Neutrophil (primary cell): ENCODE results near the gene OSBPL1A.
A peak's percentile ranks its signal among the peaks of the same experiment; 100 is the strongest.

Source experiments
- H3K27ac ChIP-seq: fragments of 200-600 bp; sonication (generic); 2 replicates; pipeline ENCODE4 v1.5.1; 2016; ENCODE audit warnings: mild to moderate bottlenecking, moderate library complexity
- H3K27me3 ChIP-seq: fragments of 200-600 bp; sonication (generic); 2 replicates; pipeline ENCODE4 v1.6.0; 2016; ENCODE audit warnings: mild to moderate bottlenecking
- H3K36me3 ChIP-seq: fragments of 200-600 bp; sonication (generic); 2 replicates; pipeline ENCODE4 v1.5.1; 2017
- H3K4me1 ChIP-seq, 2 experiments: fragments of 200-600 bp in 1 of 2; sonication (generic) in 1 of 2; 1 replicate in 1 of 2; 2 replicates in 1 of 2; pipeline versions ENCODE4 v1.5.1 to v1.6.1; 2013 to 2016; ENCODE audit warnings: low read depth in 1 of 2, low read length in 1 of 2, mild to moderate bottlenecking in 1 of 2, moderate library complexity in 1 of 2; ENCODE audit not compliant: control insufficient read depth in 1 of 2, insufficient read depth in 1 of 2
- H3K4me3 ChIP-seq, 2 experiments: fragments of 200-600 bp in 1 of 2; sonication (generic) in 1 of 2; 1 replicate in 1 of 2; 2 replicates in 1 of 2; pipeline ENCODE4 v1.5.1; 2013 to 2016; ENCODE audit warnings: low read depth in 1 of 2, low read length in 1 of 2, mild to moderate bottlenecking in 1 of 2, moderate library complexity in 1 of 2
- H3K9me3 ChIP-seq: fragments of 200-600 bp; sonication (generic); 2 replicates; pipeline ENCODE4 v1.5.1; 2016
- TF ChIP-seq, protein P1 (sequence below): fragments of 200-600 bp; sonication (generic); IDR thresholded peaks from 2 replicates; pipeline ENCODE4 v1.5.1; 2016; ENCODE audit warnings: antibody characterized with exemption

Gene OSBPL1A

DNA sequence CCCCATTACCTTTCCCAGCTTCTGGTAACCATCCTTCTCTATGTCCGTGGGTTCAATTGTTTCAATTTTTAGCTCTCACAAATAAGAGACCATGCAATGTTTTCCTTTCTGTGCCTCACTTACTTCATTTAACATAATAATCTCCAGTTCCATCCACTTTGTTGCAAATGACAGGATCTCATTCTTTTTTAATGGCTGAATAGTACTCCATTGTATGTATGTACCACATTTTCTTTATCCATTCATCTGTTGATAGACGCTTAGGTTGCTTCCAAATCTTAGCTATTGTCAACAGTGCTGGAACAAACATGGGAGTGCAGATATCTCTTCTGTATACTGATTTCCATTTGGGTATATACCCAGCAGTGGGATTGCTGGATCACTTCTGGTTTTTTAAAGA lies 256.9 kb downstream of the OSBPL1A start:
- Histone ChIP-seq H3K4me3 (no peak overlapping the region), H3K27me3 (peaks cover 37% of the 10 kb centered on the region), H3K36me3 (no peaks in the 10 kb centered on the region), H3K27ac (no peak overlapping the region), H3K9me3 (no peaks in the 10 kb centered on the region), H3K4me1 (peaks cover 13 to 14% of the 10 kb centered on the region in 2 experiments)
- TF ChIP-seq, protein P1, sequence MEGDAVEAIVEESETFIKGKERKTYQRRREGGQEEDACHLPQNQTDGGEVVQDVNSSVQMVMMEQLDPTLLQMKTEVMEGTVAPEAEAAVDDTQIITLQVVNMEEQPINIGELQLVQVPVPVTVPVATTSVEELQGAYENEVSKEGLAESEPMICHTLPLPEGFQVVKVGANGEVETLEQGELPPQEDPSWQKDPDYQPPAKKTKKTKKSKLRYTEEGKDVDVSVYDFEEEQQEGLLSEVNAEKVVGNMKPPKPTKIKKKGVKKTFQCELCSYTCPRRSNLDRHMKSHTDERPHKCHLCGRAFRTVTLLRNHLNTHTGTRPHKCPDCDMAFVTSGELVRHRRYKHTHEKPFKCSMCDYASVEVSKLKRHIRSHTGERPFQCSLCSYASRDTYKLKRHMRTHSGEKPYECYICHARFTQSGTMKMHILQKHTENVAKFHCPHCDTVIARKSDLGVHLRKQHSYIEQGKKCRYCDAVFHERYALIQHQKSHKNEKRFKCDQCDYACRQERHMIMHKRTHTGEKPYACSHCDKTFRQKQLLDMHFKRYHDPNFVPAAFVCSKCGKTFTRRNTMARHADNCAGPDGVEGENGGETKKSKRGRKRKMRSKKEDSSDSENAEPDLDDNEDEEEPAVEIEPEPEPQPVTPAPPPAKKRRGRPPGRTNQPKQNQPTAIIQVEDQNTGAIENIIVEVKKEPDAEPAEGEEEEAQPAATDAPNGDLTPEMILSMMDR, result no peak

DNA sequence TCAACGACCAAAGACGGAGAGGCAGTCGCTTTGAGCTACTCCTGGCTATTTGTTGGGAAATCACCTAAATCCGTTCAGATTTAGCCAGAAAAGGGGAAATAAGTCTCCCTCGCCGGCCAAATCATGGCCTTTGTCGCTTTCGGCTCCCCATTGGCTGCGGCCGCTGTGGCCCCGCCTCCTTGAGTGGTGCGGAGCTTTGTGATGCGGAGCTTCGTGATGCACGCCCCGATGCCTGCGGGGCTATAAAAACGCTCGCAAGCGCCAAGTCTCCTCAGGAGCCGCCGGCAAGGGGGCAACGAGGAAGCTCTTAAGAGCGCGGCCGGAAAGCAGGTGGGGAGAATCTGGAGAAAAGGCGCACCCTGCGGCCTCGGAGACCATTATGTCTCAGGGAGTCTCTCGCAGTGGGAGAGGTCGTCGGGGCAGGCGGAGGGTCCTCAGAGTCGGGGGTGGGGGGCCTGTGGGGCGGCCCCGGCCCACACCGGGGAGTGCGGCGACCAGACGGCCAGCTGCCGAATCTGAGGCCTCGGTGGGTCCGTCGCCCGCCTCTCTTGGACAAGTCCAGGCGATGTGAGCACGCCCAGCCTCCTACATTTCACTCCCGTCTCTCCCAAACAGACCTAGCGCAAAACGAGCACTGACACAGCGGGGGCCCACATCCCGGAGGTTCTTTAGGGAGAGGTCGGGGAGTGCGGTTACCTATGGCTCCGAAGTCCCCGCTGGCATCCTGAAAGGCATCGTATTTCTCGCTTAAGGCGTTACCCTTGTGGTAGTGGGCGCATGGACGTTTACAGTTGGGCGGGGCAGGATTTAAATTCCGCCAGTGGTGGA lies 258.6 kb downstream of the OSBPL1A start, which contains the start of gene CABYR:
Gene CABYR, plus strand, starts transcription at position 274 of the 828 bp plus-strand sequence. CDS start 4,053 bp downstream, outside the sequence.
- TF ChIP-seq, protein P1, result no peak
- Histone ChIP-seq H3K36me3 (no peaks in the 10 kb centered on the region), H3K4me1 (peaks cover 13 to 14% of the 10 kb centered on the region in 2 experiments), H3K4me3 (peak within 1 kb of the TSS; percentile 58 to 64), H3K9me3 (no peaks in the 10 kb centered on the region), H3K27ac (no peak within 1 kb of the TSS), H3K27me3 (peaks cover 37% of the 10 kb centered on the region)

DNA sequence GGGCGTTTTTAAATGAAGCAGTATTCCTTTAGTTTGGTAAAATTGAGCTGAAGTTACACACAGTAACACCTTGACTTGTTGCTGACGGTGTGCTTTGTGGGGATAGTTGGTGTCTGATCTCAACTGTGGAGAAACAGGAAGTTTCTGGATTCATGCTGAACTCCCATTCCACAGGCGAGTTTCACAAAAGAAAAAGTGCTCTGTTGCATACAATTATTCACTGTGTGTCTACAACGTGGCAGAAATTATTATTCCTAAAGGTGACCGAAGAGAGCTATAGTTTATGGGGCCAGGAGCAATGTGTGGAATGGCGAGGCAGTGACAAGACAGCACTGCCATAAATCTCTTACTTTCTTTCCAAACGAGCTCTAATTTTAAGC lies 259.2 kb downstream of the OSBPL1A start:
- no peak overlapping the region for H3K27ac ChIP-seq
- H3K4me3 ChIP-seq, result peak overlapping the region; percentile 58 to 64
- peaks cover 37% of the 10 kb centered on the region for H3K27me3 ChIP-seq
- H3K9me3 ChIP-seq, result no peaks in the 10 kb centered on the region
- peaks cover 2% of the 10 kb centered on the region for H3K36me3 ChIP-seq
- TF ChIP-seq, protein P1, result no peak
- peaks cover 13 to 14% of the 10 kb centered on the region in 2 experiments for H3K4me1 ChIP-seq

DNA sequence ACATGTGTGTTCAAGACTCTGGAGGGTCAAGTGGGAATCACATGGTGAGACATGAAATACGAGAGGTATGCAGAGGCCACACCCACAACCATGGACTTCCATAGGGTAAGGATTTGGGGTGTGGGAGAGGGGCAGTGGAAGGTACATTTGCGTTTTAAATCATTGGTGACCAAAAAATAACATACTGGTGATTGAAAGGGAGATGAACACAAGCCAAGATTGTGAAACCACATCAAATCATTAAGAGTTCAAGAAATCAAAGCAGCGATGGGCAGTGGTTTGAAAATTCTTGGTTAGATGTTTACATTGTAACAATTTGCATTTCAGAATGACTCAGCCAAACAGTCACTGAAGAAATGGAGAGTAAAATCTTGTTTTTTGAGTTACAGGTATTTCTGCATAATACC lies 260.7 kb downstream of the OSBPL1A start:
- TF ChIP-seq, protein P1, result no peak
- peaks cover 15% of the 10 kb centered on the region for H3K36me3 ChIP-seq
- peaks cover 37% of the 10 kb centered on the region for H3K27me3 ChIP-seq
- H3K9me3 ChIP-seq, result no peaks in the 10 kb centered on the region
- no peak overlapping the region for H3K4me3 ChIP-seq
- H3K4me1 ChIP-seq, result peaks cover 13 to 14% of the 10 kb centered on the region in 2 experiments
- no peak overlapping the region for H3K27ac ChIP-seq

DNA sequence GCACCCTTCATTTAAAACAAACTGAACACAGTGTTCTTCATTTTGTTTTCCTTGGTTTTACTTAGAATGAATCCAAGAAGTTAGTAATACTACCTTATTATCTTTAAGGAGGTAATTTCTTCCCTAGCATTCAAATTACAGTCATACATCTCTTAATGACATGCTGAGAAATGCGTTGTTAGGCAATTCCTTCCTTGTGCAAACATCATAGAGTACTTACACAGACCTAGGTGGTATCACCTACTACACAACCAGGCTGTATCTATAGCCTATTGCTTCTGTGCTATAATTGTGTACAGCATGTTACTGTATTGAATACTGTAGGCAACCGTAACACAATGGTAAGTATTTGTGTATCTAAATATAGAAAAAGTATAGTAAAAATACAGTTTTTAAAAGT lies 267.1 kb downstream of the OSBPL1A start:
- TF ChIP-seq, protein P1, result no peak
- Histone ChIP-seq H3K27ac (no peak overlapping the region), H3K4me1 (no peaks in the 10 kb centered on the region), H3K27me3 (no peaks in the 10 kb centered on the region), H3K36me3 (peaks cover 61% of the 10 kb centered on the region), H3K9me3 (no peaks in the 10 kb centered on the region), H3K4me3 (no peak overlapping the region)
